Ectodermal cell (in vitro differentiated cells): ENCODE measurements around the gene GNAS.
"Not testable (repeated sequence)": the region's sequence is repeated elsewhere in the genome, so short reads cannot be mapped to it uniquely, and the experiment has no call there.

ENCODE experiments used
- H3K27ac ChIP-seq: 2 replicates; pipeline ENCODE4 v1.7.0; 2013; ENCODE audit warnings: mild to moderate bottlenecking, low read depth, low read length; ENCODE audit not compliant: insufficient read depth, poor library complexity, severe bottlenecking
- H3K27me3 ChIP-seq: 2 replicates; pipeline ENCODE4 v1.7.0; 2013; ENCODE audit warnings: mild to moderate bottlenecking, low read length; ENCODE audit not compliant: insufficient read depth, control insufficient read depth, poor library complexity, severe bottlenecking
- H3K36me3 ChIP-seq: one replicate; pipeline ENCODE4 v1.7.0; 2013; ENCODE audit warnings: low read length; ENCODE audit not compliant: control insufficient read depth, insufficient read depth
- H3K4me1 ChIP-seq: one replicate; pipeline ENCODE4 v1.7.0; 2013; ENCODE audit warnings: low read length; ENCODE audit not compliant: control insufficient read depth, insufficient read depth
- H3K4me3 ChIP-seq: 2 replicates; pipeline ENCODE4 v1.7.0; 2013; ENCODE audit warnings: low read depth, low read length, control low read depth; ENCODE audit not compliant: insufficient read depth
- H3K9me3 ChIP-seq: 2 replicates; pipeline ENCODE4 v1.7.0; 2013; ENCODE audit warnings: mild to moderate bottlenecking, low read length, moderate library complexity; ENCODE audit not compliant: control insufficient read depth
- WGBS, 2 experiments: methylation state at CpG; one replicate each; pipeline ENCODE4 v1.1.7; 2013; ENCODE audit warnings: missing lambda C conversion rate in 2 of 2; 5-methylcytosine and 5-hydroxymethylcytosine counted together

GNAS gene

GRCh38 chr20:58942549-58942948, 90.0 kb downstream of the GNAS start:
- Histone ChIP-seq H3K36me3 (no peaks in the 10 kb centered on the region), H3K27me3 (no peaks in the 10 kb centered on the region), H3K4me1 (no peaks in the 10 kb centered on the region), H3K9me3 (no peaks in the 10 kb centered on the region), H3K4me3 (no peak overlapping the region), H3K27ac (no peak overlapping the region)
- WGBS, 2 experiments: 94 to 99% methylated on average over 4 of the region's 4 CpGs

GRCh38 chr20:58944610-58945009, 92.1 kb downstream of the GNAS start:
- Histone ChIP-seq H3K27ac (no peak overlapping the region), H3K36me3 (no peaks in the 10 kb centered on the region), H3K4me1 (no peaks in the 10 kb centered on the region), H3K27me3 (no peaks in the 10 kb centered on the region), H3K4me3 (no peak overlapping the region), H3K9me3 (no peaks in the 10 kb centered on the region)
- WGBS, 2 experiments: 84 to 88% methylated on average over 5 of the region's 5 CpGs

- no peak overlapping the region for H3K27ac ChIP-seq
- H3K4me1 ChIP-seq: no peaks in the 10 kb centered on the region
- no peaks in the 10 kb centered on the region for H3K36me3 ChIP-seq
- H3K9me3 ChIP-seq: no peaks in the 10 kb centered on the region
- no peaks in the 10 kb centered on the region for H3K27me3 ChIP-seq
- 88 to 92% methylated on average over 10 of the region's 10 CpGs for WGBS, 2 experiments
- no peak overlapping the region for H3K4me3 ChIP-seq
These were observed 93.6 kb downstream of the GNAS start for GRCh38 chr20:58945965-58946631.

GRCh38 chr20:58947797-58948388, 95.4 kb downstream of the GNAS start:
- not testable (repeated sequence) for H3K27me3 ChIP-seq, H3K4me3 ChIP-seq, H3K27ac ChIP-seq, H3K9me3 ChIP-seq, H3K4me1 ChIP-seq, H3K36me3 ChIP-seq
- WGBS, 2 experiments: 94% methylated on average over 7 of the region's 7 CpGs

- no peaks in the 10 kb centered on the region for H3K36me3 ChIP-seq
- H3K27me3 ChIP-seq: no peaks in the 10 kb centered on the region
- H3K9me3 ChIP-seq: no peaks in the 10 kb centered on the region
- WGBS, 2 experiments: 84 to 85% methylated on average over 5 of the region's 5 CpGs
- no peaks in the 10 kb centered on the region for H3K4me1 ChIP-seq
- H3K4me3 ChIP-seq: no peak overlapping the region
- no peak overlapping the region for H3K27ac ChIP-seq
These were observed 98.1 kb downstream of the GNAS start for GRCh38 chr20:58950603-58951002.

GRCh38 chr20:58953050-58953449, 100.5 kb downstream of the GNAS start:
- no peaks in the 10 kb centered on the region for H3K27me3 ChIP-seq
- no peaks in the 10 kb centered on the region for H3K4me1 ChIP-seq
- no peak overlapping the region for H3K4me3 ChIP-seq
- no peak overlapping the region for H3K27ac ChIP-seq
- no peaks in the 10 kb centered on the region for H3K9me3 ChIP-seq
- H3K36me3 ChIP-seq: no peaks in the 10 kb centered on the region

GRCh38 chr20:58956078-58956477, 103.6 kb downstream of the GNAS start:
- no peaks in the 10 kb centered on the region for H3K27me3 ChIP-seq
- H3K36me3 ChIP-seq: no peaks in the 10 kb centered on the region
- 94 to 97% methylated on average over 7 to 8 of the region's 8 CpGs for WGBS, 2 experiments
- H3K9me3 ChIP-seq: no peaks in the 10 kb centered on the region
- no peak overlapping the region for H3K4me3 ChIP-seq
- no peak overlapping the region for H3K27ac ChIP-seq
- no peaks in the 10 kb centered on the region for H3K4me1 ChIP-seq

- Histone ChIP-seq H3K36me3 (no peaks in the 10 kb centered on the region), H3K27ac (no peak overlapping the region), H3K27me3 (no peaks in the 10 kb centered on the region), H3K4me1 (no peaks in the 10 kb centered on the region), H3K4me3 (no peak overlapping the region), H3K9me3 (no peaks in the 10 kb centered on the region)
- 91 to 97% methylated on average over 6 of the region's 6 CpGs for WGBS, 2 experiments
These were observed 107.1 kb downstream of the GNAS start for GRCh38 chr20:58959652-58960051.
